Ovary (tissue), 9 donors: Measurements from ENCODE around the gene D2HGDH. TPM values are rescaled to one million over a fixed set of nuclear protein-coding genes. Genes with fewer than 3 reads are reported as not detected.

ENCODE experiments used
- DNase-seq, 5 donors: peaks; one replicate each; pipeline ENCODE4 v3.0.0-alpha.2; 2019 to 2020
- H3K27ac ChIP-seq, 2 donors: fragments of 200-600 bp; one replicate each; pipeline versions ENCODE4 v1.5.1 to v1.8.0; 2019 to 2022
- H3K27me3 ChIP-seq: fragments of 200-600 bp; one replicate; pipeline ENCODE4 v1.8.0; 2022
- H3K36me3 ChIP-seq: fragments of 200-600 bp; sonication (generic); one replicate; pipeline ENCODE4 v1.5.1; 2019
- H3K4me1 ChIP-seq: one replicate; pipeline ENCODE4 v1.8.1; 2013; ENCODE audit warnings: mild to moderate bottlenecking, moderate library complexity; ENCODE audit not compliant: insufficient read depth
- H3K4me3 ChIP-seq: fragments of 200-600 bp; sonication (generic); one replicate; pipeline ENCODE4 v1.5.1; 2017
- H3K9me3 ChIP-seq, 2 donors: fragments of 200-600 bp in 1 of 2; sonication (generic) in 1 of 2; one replicate each; pipeline versions ENCODE4 v1.5.1 to v1.8.1; 2013 to 2019; ENCODE audit warnings: mild to moderate bottlenecking in 1 of 2, moderate library complexity in 1 of 2
- EP300 ChIP-seq: sonication (generic); formaldehyde crosslinking; IDR thresholded peaks from one replicate; pipeline ENCODE4 v1.6.1; 2017; ENCODE audit warnings: antibody characterized with exemption
- POLR2A ChIP-seq: fragments of 450-650 bp; IDR thresholded peaks from one replicate; pipeline ENCODE4 v1.6.1; 2017; ENCODE audit warnings: antibody characterized with exemption, mild to moderate bottlenecking, moderate library complexity
- WGBS, 3 donors: extraction: QIAGEN DNeasy Blood & Tissue Kit in 1 of 3; methylation state at CpG; one replicate each; pipeline versions ENCODE4 v1.1.5 to v1.1.7; 2013 to 2017; 5-methylcytosine and 5-hydroxymethylcytosine counted together
- intact Hi-C, 4 donors: fragments of 100-400 bp; cut with DNase I; formaldehyde crosslinking; loops; one replicate each; pipeline versions ENCODE4 v1.11.0 to v1.15.1; 2022 to 2023
- polyA plus RNA-seq, 2 donors: library from polyadenylated mRNA; stranded (reverse); fragments of 200-250 nt in 1 of 2; fragments of 350-450 nt in 1 of 2; fragmentation: Illumina TruSeq in 1 of 2; extraction: RNeasy Lipid Tissue Mini Kit (QIAGEN cat#74804) in 1 of 2; gene quantifications; one replicate each; pipeline ENCODE4 v1.2.3, GENCODE V29; 2013 to 2014
- total RNA-seq, 7 donors: library from RNA; depleted of rRNA in 2 of 7; stranded (reverse); fragments of >200 nt in 2 of 7; fragmentation: NEBNext Ultra II Directional in 3 of 7; extraction: Animal tissue kit (Norgen Biotek cat#: 25700) in 3 of 7; gene quantifications; one replicate each; pipeline versions ENCODE4 v1.1.0 to v1.2.4, GENCODE V29; 2016 to 2023
- TF ChIP-seq, protein P1 (sequence below), 3 donors: fragments of 450-650 bp in 2 of 3; fragments of 200-600 bp in 1 of 3; IDR thresholded peaks; one replicate each; pipeline versions ENCODE4 v1.5.1 to v1.8.0; 2016 to 2022; ENCODE audit warnings: antibody characterized with exemption in 3 of 3, mild to moderate bottlenecking in 1 of 3
- donor health status: DM: no; HTN: no; CAD: no; lungs with moderate emphysema.
- donor health status: DM: no; HTN: no; CAD: no.
- donor health status: Bipolar disorder and iron deficiency.
- donor health status: DM: yes; HTN: yes; CAD: no.
- donor health status: DM: no; HTN: no; CAD: no.
- donor health status: DM: yes; HTN: yes; CAD: no.

Gene D2HGDH
- total and polyA plus RNA-seq, 9 donors: 0.63 to 35.1 (median 24.6) TPM

DNA sequence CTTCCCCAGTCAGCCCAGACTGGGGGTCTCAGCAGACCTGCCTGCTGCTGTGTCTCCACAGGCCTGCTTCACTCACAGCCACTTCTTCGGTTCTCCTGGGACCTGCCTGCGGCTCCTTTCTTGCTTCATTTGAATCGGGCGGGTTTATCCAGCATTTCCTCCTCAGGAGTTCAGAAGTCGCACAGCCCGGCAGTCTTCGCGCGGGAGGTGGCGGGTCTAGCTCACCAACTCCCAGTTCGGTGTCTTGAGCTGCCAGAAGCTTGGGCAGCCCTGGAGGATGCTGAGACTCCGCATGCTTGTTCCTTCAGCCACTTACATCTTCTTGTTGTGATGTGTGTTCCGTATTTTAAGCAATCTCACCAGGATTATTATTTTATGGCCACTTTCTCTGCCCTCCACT, 10.8 kb downstream of the D2HGDH start:
- WGBS, 3 donors: 95 to 96% (median 96%) methylated on average over 13 of the region's 13 CpGs
- TF ChIP-seq, protein P1, sequence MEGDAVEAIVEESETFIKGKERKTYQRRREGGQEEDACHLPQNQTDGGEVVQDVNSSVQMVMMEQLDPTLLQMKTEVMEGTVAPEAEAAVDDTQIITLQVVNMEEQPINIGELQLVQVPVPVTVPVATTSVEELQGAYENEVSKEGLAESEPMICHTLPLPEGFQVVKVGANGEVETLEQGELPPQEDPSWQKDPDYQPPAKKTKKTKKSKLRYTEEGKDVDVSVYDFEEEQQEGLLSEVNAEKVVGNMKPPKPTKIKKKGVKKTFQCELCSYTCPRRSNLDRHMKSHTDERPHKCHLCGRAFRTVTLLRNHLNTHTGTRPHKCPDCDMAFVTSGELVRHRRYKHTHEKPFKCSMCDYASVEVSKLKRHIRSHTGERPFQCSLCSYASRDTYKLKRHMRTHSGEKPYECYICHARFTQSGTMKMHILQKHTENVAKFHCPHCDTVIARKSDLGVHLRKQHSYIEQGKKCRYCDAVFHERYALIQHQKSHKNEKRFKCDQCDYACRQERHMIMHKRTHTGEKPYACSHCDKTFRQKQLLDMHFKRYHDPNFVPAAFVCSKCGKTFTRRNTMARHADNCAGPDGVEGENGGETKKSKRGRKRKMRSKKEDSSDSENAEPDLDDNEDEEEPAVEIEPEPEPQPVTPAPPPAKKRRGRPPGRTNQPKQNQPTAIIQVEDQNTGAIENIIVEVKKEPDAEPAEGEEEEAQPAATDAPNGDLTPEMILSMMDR (IDR thresholded peaks at IDR 0.05): no peak
- no peak for TF ChIP-seq POLR2A
- TF ChIP-seq EP300: no peak
- H3K27ac ChIP-seq: no peak overlapping the region
- intact Hi-C loops: no loop called here
- H3K27me3 ChIP-seq: no peaks in the 10 kb centered on the region
- H3K4me3 ChIP-seq: no peak overlapping the region
- no peaks in the 10 kb centered on the region for H3K36me3 ChIP-seq
- DNase-seq: no peak
- no peaks in the 10 kb centered on the region for H3K9me3 ChIP-seq
- H3K4me1 ChIP-seq: no peaks in the 10 kb centered on the region

DNA sequence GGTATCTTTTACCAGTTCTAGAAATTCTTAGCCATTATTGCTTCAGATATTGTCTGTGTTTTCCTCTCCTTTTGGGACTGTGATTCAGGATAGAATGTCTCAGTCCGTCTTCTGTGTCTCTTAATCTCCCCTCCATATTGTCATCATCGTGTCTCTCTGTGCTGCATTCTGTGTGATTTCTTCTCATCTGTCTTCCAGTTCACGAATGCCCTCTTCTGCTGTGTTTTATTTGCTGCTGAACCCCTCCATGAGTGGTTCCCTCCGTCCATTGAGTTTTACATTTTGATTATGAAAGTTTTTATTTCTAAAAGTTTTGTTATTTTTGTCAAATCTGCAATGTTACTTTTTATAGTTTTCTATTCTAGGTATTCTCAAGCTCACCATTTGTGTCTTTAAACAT, 11.7 kb downstream of the D2HGDH start:
- TF ChIP-seq, protein P1 (IDR thresholded peaks at IDR 0.05): no peak
- TF ChIP-seq EP300 (no peak), POLR2A (no peak)
- Histone ChIP-seq H3K4me3 (no peak overlapping the region), H3K4me1 (peaks cover 2% of the 10 kb centered on the region), H3K36me3 (no peaks in the 10 kb centered on the region), H3K27ac (no peak overlapping the region), H3K27me3 (no peaks in the 10 kb centered on the region), H3K9me3 (no peaks in the 10 kb centered on the region)
- intact Hi-C loops: no loop called here
- WGBS, 3 donors: 95 to 96% (median 95%) methylated on average over 4 of the region's 4 CpGs
- DNase-seq: no peak

DNA sequence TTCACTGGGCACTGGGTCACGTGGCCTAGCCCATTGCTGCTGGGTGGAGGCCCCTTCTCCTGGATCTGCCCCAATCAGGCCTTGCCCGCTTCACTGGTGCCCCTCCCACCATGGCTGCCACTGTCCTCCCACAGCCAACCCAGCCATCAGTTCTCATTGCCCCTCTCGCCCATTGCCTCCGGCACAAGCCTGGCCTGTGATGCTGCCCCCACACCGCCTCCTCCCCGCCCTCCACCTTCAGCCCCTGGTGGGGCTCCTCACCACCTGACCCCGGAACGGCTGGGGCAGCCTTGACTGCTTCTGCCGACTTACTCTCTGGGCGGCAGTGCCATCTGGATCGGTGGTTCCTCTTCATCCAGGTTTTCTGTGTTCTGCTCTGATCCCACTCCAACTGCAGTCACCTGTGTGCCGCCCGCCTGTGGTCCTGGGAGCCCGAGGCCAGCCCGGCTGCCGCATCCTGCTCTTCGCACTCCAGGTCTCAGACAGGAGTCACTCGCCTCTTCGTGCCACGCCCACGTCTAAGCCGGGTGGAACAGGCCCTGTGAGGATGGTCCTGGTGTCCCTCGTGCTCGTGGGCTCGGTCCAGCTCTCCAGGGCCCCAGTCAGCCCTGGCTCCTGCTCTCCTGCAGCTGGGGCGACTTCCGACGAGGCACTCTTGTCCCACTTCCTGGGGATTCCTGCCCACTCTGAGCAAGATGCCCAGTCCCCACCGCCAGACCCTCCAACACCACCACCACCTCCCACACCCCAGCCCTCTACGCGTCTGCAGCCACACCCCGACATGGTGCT, 14.2 kb downstream of the D2HGDH start:
- intact Hi-C loops: no loop called here
- no peak for TF ChIP-seq POLR2A
- no peaks in the 10 kb centered on the region for H3K27me3 ChIP-seq
- 85 to 93% (median 90%) methylated on average over 32 of the region's 32 CpGs for WGBS, 3 donors
- H3K4me3 ChIP-seq: no peak overlapping the region
- H3K9me3 ChIP-seq: no peaks in the 10 kb centered on the region
- H3K27ac ChIP-seq: no peak overlapping the region
- no peak for DNase-seq
- peaks cover 2% of the 10 kb centered on the region for H3K4me1 ChIP-seq
- no peaks in the 10 kb centered on the region for H3K36me3 ChIP-seq

DNA sequence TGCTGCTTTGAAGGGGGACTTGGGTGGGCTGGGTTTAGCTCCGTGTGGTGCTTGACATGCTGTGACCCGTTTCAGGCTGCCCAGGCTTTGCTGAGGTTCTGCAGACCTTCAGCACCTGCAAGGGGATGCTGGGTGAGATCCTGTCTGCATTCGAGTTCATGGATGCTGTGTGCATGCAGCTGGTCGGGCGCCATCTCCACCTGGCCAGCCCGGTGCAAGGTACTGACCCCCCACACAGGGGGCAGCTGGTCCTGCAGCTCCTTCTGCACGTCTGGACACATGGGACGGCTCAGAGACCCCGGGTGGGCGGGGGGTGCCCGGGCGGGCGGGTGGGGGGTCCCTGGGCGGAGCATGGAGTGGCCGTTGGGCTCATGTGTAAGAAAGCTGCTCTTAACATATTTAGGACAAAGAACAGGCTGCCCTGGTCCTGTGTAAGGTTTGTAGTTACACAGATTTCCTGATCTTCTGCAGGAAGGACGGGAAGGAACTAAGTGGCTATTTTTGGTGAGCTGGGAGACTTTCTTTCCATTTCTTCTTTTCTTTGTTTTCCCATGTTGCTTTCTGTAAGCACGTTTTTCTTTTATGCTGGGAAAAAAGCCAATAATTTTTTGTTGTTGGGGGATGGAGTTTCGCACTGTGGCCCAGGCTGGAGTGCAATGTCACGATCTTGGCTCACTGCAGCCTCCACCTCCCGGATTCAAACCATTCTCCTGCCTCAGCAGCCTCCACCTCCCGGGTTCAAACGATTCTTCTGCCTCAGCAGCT, 15.8 kb downstream of the D2HGDH start:
- no peaks in the 10 kb centered on the region for H3K27me3 ChIP-seq
- DNase-seq: no peak
- H3K4me1 ChIP-seq: peaks cover 2% of the 10 kb centered on the region
- no peaks in the 10 kb centered on the region for H3K9me3 ChIP-seq
- no peak overlapping the region for H3K4me3 ChIP-seq
- H3K36me3 ChIP-seq: no peaks in the 10 kb centered on the region
- H3K27ac ChIP-seq: no peak overlapping the region
- TF ChIP-seq, protein P1 (IDR thresholded peaks at IDR 0.05): no peak
- TF ChIP-seq POLR2A: no peak
- TF ChIP-seq EP300: no peak
- intact Hi-C loops: loop anchor here in 1 of 4 donors (10.0 kb wide), 1 partner anchor 125 kb away; no protein-coding TSS in a partner anchor
- WGBS, 3 donors: 27 to 45% (median 27%) methylated on average over 22 of the region's 22 CpGs
